Activated CD4-positive, alpha-beta T cell treated with anti-CD3 and anti-CD28 coated beads for 1 hour (primary cell): Measurements from ENCODE around the gene EEF1A2.
A peak's percentile ranks its signal among the peaks of the same experiment; 100 is the strongest.

Experiments
- DNase-seq: peaks from one replicate; pipeline ENCODE4 v3.0.0-alpha.2; 2020

Gene EEF1A2

DNA sequence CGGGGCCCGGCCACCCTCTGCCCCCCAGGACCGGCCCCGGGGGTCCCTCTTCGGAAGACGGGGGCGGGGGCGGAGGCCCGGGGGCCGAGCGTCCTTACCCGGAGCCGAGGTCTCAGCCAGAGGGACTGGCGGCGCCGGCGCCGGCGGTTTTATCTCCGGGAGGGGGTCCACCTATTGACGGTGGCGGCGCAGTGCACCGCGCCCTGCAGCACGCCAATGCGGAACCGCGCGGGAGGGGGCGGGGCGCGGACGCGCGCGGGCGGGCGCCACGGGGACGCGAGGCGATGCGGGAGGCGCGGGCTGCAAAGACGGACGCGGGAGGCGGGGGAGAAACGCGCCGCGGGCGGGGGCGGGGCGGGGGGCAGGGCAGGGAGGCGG lies at the start of gene EEF1A2:
Gene EEF1A2 (minus strand): TSS at position 124 of the 378 bp plus-strand sequence. CDS start 1,320 bp downstream, outside the sequence.
- peak; percentile 34 for DNase-seq

DNA sequence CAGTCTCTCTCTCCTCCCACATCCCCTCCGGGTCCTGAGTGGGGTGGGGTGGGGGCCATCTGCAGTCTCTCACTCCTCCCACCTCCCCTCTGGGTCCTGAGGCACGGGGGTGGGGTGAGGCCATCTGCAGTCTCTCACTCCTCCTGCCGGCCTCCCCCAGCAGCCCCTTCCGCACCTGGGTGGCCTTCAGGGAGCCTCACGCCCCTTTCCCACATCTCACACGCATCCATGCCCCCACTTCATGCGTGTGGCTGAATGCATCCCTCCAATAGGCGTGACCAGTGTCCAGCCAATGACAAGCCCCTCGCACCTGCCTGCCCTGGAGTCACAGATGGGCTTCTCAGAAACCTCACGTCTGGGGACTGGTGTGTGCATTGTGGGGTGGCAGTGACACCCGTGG lies 49.7 kb upstream of the EEF1A2 start:
- no peak for DNase-seq

DNA sequence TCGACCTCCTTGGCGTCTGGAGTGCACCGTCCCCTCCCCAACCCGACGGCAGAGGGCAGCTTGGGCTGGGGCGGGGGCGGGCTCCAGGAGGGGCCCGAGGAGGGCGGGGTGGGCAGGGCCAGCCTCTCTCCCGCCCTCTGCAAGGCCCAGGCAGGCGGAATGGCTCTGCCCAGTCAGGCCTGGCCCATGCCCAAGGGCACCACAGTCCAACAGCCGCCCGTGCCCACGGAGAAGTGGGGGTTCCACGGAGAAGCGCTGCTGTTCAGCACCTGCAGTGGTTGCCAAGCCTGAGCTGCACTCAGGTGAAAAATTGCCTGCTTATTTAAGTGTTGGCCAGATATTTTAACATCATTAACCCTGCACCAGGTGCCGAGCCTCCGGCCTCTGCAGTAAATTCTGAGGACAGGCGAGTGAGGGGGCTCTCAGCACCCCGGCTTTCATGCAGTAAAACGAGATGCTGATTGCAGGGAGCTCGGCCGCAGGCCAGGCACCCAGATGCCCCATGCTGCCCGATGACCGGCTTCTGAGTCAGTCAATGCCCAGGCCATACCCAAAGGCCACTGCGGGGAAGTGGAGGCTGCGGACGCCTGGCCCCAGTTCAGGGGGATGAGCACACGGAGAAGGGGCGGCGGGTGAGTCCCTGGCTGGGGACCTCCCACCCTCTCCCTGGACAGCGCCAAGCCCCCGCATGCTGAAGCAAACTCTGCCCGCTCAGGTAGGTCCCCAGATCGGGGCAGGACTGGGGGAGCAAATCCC lies 49.0 kb upstream of the EEF1A2 start, which contains the start of gene SRMS:
Gene SRMS (minus strand): TSS at position 25 of the 756 bp plus-strand sequence. CDS start 286 bp downstream, outside the sequence.
- DNase-seq: no peak

GRCh38 chr20:63546956-63547724 lies 48.3 kb upstream of the EEF1A2 start:
- no peak for DNase-seq

DNA sequence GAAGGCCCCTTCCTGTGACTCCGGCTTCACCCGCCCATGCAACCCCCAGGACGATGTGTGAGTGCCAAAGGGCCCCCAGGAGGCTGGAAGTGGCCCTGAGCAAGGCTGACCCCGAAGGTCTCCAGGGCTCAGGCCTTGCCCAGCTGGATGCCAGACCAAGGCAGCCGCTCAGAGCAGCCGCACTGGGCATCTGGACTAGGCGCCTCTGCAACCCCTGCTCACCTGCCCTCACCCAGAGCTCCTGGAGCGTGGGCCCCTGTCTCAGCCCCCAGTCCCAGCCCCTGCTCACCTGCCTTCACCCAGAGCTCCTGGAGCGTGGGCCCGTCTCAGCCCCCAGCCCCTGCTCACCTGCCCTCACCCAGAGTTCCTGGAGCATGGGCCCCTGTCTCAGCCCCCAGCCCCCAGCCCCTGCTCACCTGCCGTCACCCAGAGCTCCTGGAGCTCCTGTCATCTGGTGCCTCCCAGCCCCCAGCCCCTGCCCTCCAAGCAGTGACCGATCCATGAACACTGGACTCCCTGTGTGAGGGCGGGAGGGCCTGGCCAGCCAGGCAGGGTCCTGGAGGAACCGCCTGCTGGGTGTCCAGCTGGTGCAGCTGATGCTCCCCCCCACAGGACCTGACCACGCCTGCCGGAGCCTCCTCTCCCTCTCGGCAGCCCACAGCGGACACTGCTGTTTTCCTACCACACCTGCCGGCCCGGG lies 47.5 kb upstream of the EEF1A2 start:
- DNase-seq: no peak

DNA sequence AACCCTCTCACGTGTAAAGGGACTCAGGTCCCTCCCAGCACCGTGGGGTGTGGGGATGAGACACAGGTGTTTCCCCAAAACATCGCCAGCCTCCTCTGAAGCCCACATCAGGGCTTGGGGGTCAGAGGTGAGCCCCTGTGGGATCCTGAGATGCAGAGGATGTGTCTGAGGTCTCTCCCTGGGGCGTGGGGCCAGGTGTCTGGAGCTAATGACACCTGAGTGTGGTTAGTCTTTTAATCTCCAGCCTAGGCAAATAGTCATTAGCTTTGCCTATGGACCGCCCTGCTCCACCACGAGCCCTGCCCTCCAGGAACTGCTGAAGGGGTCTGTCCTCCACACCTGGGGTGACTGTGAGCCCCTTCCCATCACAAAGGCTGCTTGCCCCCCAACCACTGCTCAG lies 46.9 kb upstream of the EEF1A2 start:
- DNase-seq: no peak

DNA sequence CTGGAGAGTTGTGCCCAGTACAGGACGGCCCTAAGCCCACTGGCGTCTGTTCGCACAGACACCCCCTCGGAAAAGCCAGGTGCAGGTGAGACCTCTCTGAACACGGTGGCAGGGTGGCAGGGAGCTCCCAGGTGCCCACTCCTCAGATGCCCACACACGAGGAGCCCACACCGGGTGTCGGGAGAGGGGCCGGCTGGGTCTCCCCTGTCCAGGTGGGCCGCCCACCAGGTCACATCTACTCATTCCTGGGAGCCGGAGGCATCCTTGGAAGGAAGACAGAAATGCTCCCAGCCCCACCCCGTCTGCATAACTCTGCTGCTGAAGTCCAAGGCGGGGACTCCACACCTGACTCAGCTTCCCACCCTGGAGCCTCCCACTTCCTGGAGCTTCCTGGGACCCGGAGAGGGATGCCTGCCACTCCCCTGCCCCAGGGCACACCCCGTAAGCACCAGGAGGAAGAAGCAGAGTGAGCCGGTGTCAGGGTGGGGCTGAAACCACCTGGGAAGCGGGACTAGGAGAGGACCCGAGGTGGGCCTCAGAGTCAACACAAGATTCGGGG lies 46.2 kb upstream of the EEF1A2 start:
- DNase-seq: no peak

- DNase-seq: no peak
Measured at GRCh38 chr20:63544241-63544957, 45.5 kb upstream of the EEF1A2 start.

DNA sequence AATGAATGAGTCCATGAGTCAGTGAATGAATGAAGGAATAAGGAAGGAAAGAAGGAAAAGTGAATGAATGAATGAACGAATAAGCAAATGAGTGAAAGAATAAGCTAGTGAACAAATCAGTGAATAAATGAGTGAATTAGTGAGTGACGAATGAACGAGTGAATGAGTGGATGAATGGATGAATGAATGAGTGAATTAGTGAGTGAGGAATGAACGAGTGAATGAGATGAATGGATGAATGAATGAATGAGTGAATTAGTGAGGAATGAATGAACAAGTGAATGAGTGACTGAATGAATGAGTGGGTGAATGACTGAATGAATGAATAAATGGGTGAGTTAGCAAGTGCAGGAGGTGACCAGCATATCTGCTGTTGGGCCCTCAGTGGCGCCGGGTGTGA lies 44.9 kb upstream of the EEF1A2 start:
- no peak for DNase-seq

DNA sequence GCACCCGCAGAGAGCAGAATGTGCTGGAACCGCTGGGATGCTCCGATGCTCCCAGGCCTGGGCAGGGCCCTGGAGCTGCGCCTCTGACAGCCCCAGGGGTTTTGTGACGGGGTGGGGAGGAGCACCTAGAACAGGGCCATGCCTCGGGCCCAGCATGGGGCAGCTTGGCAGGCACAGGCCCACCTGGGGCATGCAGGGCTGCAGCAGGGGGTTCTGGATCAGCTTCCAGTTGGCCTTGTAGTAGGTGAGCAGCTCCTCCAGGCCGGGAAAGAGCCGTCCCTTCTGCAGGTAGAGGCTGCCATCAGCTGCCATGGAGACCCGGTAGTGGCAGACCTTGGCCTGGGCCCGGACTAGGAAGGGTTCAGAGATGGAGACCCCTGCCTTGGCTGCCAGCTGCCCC lies 44.2 kb upstream of the EEF1A2 start:
- DNase-seq: no peak

DNA sequence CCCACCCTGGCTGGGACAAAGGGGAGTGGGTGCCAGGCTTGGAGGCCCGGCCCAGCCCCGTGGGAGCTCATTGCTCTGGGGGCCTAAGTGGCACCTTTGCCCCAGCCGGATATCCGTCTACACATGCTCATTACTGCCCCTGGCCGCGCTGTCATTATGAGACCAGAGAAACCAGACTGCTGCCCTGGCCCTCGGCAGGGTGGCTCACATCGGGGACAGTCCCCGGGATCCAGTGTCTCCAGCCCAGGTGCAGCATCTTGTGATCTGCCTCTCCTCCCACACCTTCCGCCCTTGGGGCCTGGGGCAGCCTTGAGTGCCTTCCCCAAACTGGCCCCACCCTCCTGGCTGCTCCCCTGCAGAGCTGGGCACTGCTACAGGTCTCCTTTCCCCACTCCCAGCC lies 43.8 kb upstream of the EEF1A2 start:
- DNase-seq: no peak

DNA sequence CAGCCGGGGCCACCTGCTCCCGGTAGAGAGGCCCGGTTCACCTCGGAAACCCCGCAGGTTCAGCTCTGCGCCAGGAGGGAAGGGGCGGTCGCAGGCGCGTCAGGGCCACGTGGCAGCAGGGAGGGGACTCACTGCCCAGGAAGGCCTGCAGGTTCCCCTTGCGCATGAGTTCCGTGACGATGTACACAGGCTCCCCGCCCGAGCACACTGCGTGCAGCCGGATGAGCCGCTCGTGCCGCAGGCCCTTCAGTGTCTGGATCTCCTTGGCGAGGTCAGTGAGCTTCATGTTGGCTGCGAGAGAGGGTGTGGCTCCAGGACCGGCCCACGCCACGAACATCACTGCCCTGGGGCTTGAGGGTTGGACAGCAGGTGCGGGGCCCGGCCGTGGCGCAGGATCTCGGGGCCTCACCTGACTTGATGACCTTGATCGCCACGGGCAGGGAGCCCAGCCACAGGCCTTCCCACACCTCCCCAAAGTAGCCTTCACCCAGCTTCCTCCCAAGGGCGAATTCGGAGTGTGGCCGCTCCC lies 43.2 kb upstream of the EEF1A2 start:
- no peak for DNase-seq

- no peak for DNase-seq
Measured at GRCh38 chr20:63541371-63541770, 42.5 kb upstream of the EEF1A2 start.

GRCh38 chr20:63540417-63541186 lies 41.7 kb upstream of the EEF1A2 start:
- no peak for DNase-seq

DNA sequence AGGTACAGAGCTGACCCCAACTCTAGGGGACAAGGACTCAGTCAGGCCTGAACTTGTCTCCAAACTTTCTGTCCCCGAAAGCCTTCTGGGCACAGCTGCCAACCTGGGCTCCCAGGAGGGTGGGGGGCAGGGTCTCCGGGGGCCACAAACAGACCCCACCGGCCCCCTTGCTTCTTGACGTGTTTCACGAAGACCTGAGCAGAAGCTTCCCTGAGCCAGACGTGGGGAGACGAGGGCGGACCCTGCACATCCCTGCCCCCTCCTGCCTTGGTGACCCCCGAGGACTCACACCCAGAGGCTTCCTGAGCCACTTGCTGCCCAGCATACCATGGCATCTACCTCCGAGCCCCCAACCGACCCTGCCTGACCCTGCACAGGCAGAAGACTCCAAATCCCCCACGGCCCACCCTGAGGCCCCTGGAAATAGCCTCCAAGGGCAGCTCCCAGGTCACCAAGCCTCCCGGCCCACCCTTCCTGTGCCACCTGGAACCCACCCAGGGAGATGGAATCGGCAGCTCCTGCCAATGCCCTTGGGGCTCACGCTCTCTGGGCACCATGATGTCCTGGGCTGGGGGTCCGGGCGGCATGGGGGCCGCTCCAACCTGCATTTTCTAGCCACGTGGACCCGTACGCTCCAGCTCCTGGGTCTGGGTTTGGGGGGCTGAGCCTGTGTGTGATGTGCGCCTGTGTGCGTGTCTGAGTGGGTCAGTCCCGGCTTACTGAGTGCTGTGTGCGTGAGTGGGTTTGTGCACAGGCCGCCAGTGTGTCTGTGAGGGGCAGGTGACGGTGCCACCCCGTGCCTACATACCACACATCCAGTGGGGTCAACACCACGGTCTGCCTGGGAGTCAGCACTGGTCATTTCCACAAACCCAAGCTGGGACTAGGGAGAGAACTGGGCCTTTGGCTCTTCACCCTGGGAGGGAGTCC lies 40.8 kb upstream of the EEF1A2 start:
- no peak for DNase-seq

DNA sequence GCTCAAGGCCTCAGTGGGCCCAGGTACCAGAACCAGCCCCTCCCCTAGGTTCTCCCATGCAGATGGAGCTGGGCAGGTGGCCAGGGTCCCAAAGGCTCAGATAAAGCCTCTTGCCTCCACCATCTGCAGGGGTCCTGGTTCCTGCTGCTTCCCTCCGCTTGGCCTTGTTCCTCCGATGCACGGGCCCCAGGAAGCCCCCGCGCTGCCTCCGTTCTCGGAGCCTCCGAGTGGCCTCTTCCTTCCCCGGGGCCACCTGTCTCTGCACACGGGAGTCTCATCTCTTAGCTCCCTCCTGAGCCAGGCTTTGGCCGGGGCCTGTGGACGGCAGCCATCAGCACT lies 40.2 kb upstream of the EEF1A2 start:
- DNase-seq: no peak

DNA sequence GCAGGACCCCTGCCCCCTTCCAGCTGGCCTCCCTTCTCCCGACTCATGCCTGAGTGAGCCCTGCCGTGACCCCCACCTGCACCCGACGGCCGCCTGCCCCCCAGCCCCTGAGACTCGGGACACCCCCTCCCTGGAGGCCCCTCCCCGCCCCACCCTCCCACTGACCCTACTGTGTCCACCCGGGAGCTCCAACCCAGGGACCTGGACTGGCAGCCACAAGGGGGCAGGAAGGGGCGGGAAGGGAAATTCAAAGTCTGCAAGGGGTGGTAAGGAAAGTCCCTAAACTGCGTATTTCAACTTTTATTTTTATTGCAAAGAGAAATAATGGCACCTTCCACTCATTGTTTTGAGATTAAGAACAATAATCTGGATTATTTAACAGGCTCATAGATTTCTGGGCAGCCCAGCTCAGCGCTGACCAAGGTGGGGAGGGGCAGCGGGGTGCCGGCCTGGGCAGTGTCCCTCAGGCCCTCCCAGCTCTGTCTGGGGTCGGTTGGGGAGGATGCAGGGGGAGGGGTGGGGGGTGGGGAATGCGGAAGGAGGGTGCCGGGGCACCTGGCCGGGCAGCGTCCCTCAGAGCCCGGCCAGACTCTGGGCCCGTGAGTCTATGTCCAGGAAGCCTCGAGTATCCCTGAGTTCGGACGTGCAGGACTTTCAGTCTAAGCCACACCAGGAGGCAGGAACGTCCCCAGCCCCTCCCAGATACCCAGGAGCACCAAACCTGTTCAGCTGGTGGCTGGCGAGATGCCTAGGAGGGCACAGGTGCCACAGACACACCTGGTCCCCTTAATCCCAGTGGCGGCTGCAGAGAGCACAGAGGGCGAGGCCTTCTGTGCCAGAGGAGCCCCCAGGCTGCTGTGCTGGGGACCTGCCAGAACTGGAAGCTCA lies 39.6 kb upstream of the EEF1A2 start:
- no peak for DNase-seq

GRCh38 chr20:63537525-63538203 lies 38.8 kb upstream of the EEF1A2 start:
- DNase-seq: peak; percentile 87

DNA sequence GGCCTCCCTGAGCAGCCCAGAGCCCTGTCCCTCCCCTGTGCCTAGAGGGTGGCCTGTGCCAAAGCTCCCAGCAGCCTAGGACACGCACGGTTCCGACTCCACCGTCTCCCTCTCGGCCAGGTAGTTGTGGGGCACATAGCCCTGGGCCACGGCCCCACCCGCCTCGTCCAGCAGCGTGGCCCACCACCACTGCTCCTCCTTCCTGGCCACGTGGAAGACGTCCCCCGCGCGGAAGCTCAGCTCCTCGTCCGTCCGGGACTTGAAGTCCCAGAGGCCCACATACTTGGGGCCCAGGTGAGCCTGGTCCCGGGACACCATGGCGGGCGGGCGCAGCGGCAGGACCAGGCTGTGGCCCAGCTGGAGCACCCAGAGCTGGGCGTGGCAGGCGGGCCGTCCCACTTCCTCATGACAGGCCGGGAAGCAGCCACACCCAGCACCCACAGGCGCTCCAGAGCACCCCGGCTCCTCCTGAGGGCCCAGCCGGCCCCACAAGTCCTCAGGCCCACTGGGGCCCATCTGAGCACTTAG lies 38.2 kb upstream of the EEF1A2 start, which contains the start of gene PTK6:
Gene PTK6 (minus strand): TSS at position 380 of the 528 bp plus-strand sequence. CDS start 62 bp downstream, at position 318.
- DNase-seq: no peak
